ENCODE measurements around the gene TIAM1.

DNA sequence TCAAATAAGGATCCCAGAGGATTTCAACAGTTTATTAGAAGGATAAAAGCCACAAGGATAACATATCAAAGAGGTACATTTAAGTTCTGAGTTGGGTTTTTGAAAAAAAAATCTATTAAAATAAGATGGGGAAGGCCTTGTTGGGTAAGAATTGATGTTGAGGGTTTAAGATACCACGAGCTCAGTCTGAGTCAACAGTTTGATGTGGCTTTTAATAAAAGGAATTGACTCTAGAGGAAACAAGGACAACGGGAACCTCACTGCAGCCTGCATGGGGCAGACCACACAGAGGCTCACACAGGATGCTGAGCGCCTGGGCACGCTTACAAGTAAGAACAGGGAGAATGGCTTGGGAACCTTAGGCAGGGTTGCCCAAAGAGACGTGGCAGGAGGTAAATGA is 107.5 kb downstream of the TIAM1 start:
- no peak for TF ChIP-seq CTCF (conservative IDR thresholded peaks at IDR 0.05 in 1 of 2, IDR thresholded peaks at IDR 0.05 in 1 of 2; ENCODE audit: extremely low read depth in 1 of 2, insufficient read depth in 1 of 2, low read depth in 1 of 2, low read length in 2 of 2)
- TF ChIP-seq EZH2 (IDR thresholded peaks at IDR 0.05; ENCODE audit: borderline replicate concordance, low read length), result no peak

Data from mammary epithelial cell (primary cell).